Body of pancreas (tissue), 4 donors: ENCODE results near the gene CIPC.

Source experiments
- CTCF ChIP-seq, 7 experiments: fragments of 450-650 bp in 4 of 7; fragments of 200-600 bp in 3 of 7; sonication (generic) in 3 of 7; IDR thresholded peaks; one replicate each; pipeline ENCODE4 v1.5.1; 2016 to 2019; ENCODE audit warnings: antibody characterized with exemption in 7 of 7
- POLR2A ChIP-seq, 3 donors: fragments of 450-650 bp; IDR thresholded peaks; one replicate each; pipeline ENCODE4 v1.6.1; 2016; ENCODE audit warnings: antibody characterized with exemption in 3 of 3, mild to moderate bottlenecking in 2 of 3

- no peak for TF ChIP-seq CTCF (IDR thresholded peaks at IDR 0.05)
- TF ChIP-seq POLR2A (IDR thresholded peaks at IDR 0.05), result no peak
Measured at GRCh38 chr14:77122526-77123125, 24.6 kb downstream of the CIPC start.
